Limb (tissue), 2 donors: ENCODE data around the gene ZNF808.
"Not testable (repeated sequence)": the region's sequence is repeated elsewhere in the genome, so short reads cannot be mapped to it uniquely, and the experiment has no call there.

Experiments
- DNase-seq, 2 donors: peaks; one replicate each; pipeline ENCODE4 v3.0.0-alpha.2; 2016; ENCODE audit errors: extremely low spot score in 2 of 2

ZNF808 gene

GRCh38 chr19:52527134-52527955 lies at the start of gene ZNF808:
Gene ZNF808 (plus strand): TSS chr19:52527668. CDS start chr19:52543285, 15,617 bp downstream.
- DNase-seq = peak; percentile 93 to 98

GRCh38 chr19:52484111-52484743 lies 43.2 kb upstream of the ZNF808 start:
- DNase-seq = not testable (repeated sequence)

GRCh38 chr19:52485064-52485463 lies 42.4 kb upstream of the ZNF808 start:
- not testable (repeated sequence) for DNase-seq

- DNase-seq = not testable (repeated sequence)
Measured at GRCh38 chr19:52485561-52486240, 41.8 kb upstream of the ZNF808 start.

DNA sequence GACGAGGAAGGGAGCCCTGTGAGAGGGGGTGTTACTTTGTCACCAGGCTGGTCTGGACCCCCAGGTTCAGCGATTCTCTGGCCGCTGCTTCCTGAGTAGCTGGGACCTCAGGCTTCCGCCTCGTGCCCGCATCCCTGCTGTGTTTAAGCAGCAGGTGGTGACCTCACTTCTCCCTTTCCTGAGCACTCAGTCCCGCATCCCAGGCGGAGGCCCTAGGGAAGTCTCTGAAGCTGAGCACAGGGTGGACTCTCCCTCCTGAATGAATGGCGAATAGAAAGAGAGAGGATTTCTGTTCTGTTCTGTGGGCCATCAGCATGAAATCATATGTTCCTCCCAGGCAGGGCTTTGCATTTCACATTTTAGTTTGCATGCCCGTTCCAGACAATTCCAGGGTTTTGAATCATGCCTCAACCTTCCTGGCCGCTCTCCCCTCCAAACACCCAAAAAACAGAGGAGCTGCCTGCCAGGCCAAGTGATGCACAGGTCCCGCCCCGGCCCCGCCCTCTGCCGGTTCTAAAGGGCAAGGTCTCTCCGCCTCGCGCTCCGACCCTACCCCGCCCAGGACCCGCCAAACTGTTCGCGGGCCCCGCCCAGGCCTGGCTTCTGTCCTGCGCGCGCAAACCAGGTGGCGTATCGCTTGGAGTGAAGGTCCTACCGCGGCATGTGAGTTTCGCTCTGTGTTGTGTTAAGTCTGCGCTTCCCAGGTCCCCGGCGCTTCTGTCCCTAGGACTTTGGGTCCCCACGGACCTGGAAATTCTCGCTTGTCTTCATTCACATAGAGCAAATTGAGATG lies 35.1 kb upstream of the ZNF808 start:
- peak; percentile 43 to 64 for DNase-seq

GRCh38 chr19:52492994-52493470 lies 34.4 kb upstream of the ZNF808 start:
- peak; percentile 7 to 39 for DNase-seq

GRCh38 chr19:52494518-52494917 lies 33.0 kb upstream of the ZNF808 start:
- DNase-seq = no peak

GRCh38 chr19:52498571-52498970 lies 28.9 kb upstream of the ZNF808 start:
- no peak for DNase-seq

GRCh38 chr19:52500474-52500873 lies 27.0 kb upstream of the ZNF808 start:
- DNase-seq = not testable (repeated sequence)

DNA sequence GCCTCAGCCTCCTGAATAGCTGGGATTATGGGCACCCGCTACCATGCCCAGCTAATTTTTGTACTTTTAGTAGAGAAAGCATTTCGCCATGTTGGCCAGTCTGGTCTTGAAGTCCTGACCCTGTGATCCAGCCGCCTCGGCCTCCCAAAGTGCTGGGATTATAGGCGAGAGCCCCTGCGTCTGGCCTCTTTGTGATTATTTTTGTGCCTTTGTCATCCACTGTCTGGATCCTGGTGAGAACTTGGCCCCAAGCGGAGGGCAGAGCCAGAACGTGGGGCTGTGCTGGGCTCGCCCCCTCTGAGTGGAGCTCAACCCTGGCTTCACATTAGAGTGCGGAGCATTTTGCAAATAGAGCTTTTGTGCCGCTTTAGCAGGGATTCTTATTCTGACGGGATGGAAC lies 26.5 kb upstream of the ZNF808 start:
- DNase-seq = not testable (repeated sequence)

GRCh38 chr19:52507266-52507665 lies 20.2 kb upstream of the ZNF808 start:
- DNase-seq = no peak

GRCh38 chr19:52516191-52516590 lies 11.3 kb upstream of the ZNF808 start:
- no peak for DNase-seq

- DNase-seq = no peak
Measured at GRCh38 chr19:52518646-52519045, 8.8 kb upstream of the ZNF808 start.

DNA sequence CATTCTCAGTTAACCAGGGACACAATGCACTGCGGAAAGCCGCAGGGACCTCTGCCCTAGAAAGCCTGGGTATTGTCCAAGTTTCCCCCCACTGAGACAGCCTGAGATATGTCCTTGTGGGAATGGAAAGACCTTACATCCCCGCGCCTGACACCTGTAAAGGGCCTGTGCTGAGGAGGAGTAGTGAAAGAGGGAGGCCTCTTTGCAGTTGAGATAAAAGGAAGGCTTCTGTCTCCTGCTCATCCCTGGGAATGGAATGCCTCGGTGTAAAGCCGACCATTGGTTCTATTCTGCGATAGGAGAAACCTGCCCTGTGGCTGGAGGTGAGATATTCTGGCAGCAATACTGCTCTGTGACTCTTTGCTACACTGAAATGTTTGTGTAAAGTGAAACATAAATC lies 8.3 kb upstream of the ZNF808 start:
- DNase-seq = not testable (repeated sequence)

- DNase-seq = no peak
Measured at GRCh38 chr19:52520013-52520412, 7.5 kb upstream of the ZNF808 start.

- DNase-seq = no peak
Measured at GRCh38 chr19:52522551-52522950, 4.9 kb upstream of the ZNF808 start.

- no peak for DNase-seq
Measured at GRCh38 chr19:52524086-52524485, 3.4 kb upstream of the ZNF808 start.

DNA sequence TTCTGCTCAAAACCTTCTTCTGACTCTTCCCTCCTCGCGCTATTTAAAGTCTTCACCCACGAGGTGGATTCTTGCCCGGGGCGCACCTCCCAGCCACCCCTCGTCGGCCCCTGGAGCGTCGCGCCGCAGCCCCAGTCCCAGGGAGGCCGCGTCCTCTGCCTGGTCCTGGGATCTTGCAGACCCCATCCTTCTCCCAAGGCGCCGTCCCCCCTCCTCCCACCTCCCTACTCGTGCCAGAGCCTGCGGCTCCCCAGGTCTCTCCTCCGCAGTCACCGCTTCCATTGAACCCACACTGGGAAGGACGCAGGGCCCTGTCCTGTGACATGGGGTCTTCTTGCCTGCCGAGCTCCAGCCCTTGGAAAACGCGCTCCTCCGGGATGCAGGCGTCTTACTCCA lies 486 bp downstream of the ZNF808 start:
- DNase-seq = no peak

- DNase-seq = no peak
Measured at GRCh38 chr19:52532480-52532879, 5.0 kb downstream of the ZNF808 start.

DNA sequence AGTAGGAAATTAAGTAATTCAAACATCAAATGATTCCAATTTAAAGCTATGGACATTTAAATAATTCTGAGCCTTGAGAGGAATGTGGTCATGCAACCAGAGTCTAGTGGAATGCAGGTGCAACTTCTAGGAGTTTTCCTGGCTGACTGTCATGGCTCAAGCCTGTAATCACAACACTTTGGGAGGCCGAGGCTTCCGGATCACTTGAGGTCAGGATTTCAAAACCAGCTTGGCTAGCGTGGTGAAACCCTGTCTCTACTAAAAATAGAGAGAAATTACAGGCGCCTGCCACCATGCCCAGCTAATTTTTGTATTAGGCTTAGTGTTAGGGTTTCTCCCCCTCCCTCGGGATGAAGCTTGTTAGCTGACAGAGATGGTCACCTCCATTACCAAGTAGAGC lies 6.4 kb downstream of the ZNF808 start:
- no peak for DNase-seq

DNA sequence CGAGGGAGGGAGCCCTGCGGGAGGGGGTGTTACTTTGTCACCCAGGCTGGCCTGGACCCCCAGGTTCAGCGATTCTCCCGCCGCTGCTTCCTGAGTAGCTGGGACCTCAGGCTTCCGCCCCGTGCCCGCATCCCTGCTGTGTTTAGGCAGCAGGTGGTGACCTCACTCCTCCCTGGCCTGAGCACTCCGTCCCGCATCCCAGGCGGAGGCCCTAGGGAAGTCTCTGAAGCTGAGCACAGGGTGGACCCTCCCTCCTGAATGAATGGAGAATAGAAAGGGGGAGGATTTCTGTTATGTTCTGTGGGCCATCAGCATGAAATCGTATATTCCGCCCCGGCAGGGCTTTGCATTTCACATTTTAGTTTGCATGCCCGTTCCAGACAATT lies 7.9 kb downstream of the ZNF808 start:
- not testable (repeated sequence) for DNase-seq
